Keratinocyte (primary cell): ENCODE results near the gene NDUFS7. TPM values are rescaled to one million over a fixed set of nuclear protein-coding genes. Genes with fewer than 3 reads are reported as not detected.
"Not testable (repeated sequence)": the region's sequence is repeated elsewhere in the genome, so short reads cannot be mapped to it uniquely, and the experiment has no call there.

Source experiments
- DNase-seq: peaks from one replicate; pipeline ENCODE4 v3.0.0-alpha.2; 2011; ENCODE audit warnings: low read depth, missing footprints, low spot score
- FAIRE-seq: peaks from 2 replicates; lab custom pipeline; 2011; peaks lifted over from hg19 to GRCh38; lab: Jason Lieb, UNC
- H2AFZ ChIP-seq: 2 replicates; pipeline ENCODE4 v1.6.0; 2012; ENCODE audit warnings: low read length, control low read depth, inconsistent platforms; ENCODE audit not compliant: control insufficient read depth
- H3K27ac ChIP-seq: 2 replicates; pipeline ENCODE4 v1.5.1; 2011; ENCODE audit warnings: low read length; ENCODE audit not compliant: control insufficient read depth, insufficient read depth
- H3K27me3 ChIP-seq: 3 replicates; pipeline ENCODE4 v1.6.0; 2011; ENCODE audit warnings: low read length; ENCODE audit not compliant: control insufficient read depth, insufficient read depth; ENCODE audit errors: extremely low read depth
- H3K36me3 ChIP-seq, 2 experiments: 2 replicates in 1 of 2; 3 replicates in 1 of 2; pipeline ENCODE4 v1.5.1; 2011; ENCODE audit warnings: low read length in 2 of 2, mild to moderate bottlenecking in 1 of 2; ENCODE audit not compliant: control insufficient read depth in 2 of 2, insufficient read depth in 2 of 2; ENCODE audit errors: extremely low read depth in 1 of 2
- H3K4me1 ChIP-seq: 3 replicates; pipeline ENCODE4 v1.5.1; 2011; ENCODE audit warnings: low read length; ENCODE audit not compliant: control insufficient read depth, insufficient read depth; ENCODE audit errors: extremely low read depth
- H3K4me2 ChIP-seq: 3 replicates; pipeline ENCODE4 v1.6.0; 2011; ENCODE audit warnings: low read depth, low read length; ENCODE audit not compliant: control insufficient read depth, insufficient read depth; ENCODE audit errors: extremely low read depth
- H3K4me3 ChIP-seq, 3 experiments: fragments of 200-600 bp in 1 of 3; sonication (generic) in 1 of 3; 2 replicates in 2 of 3; 3 replicates in 1 of 3; pipeline ENCODE4 v1.5.1; 2011 to 2016; ENCODE audit warnings: low read length in 3 of 3, mild to moderate bottlenecking in 3 of 3, control low read depth in 2 of 3, inconsistent platforms in 1 of 3, low read depth in 1 of 3, mixed read lengths in 1 of 3, mixed run types in 1 of 3, moderate library complexity in 1 of 3; ENCODE audit not compliant: control insufficient read depth in 2 of 3, insufficient read depth in 2 of 3; ENCODE audit errors: extremely low read depth in 1 of 3
- H3K79me2 ChIP-seq: 2 replicates; pipeline ENCODE4 v1.6.0; 2012; ENCODE audit warnings: low read length; ENCODE audit not compliant: control insufficient read depth, insufficient read depth
- H3K9ac ChIP-seq: 3 replicates; pipeline ENCODE4 v1.6.0; 2011; ENCODE audit warnings: low read length; ENCODE audit not compliant: control insufficient read depth, insufficient read depth; ENCODE audit errors: extremely low read depth
- H3K9me1 ChIP-seq: 3 replicates; pipeline ENCODE4 v1.6.0; 2011; ENCODE audit warnings: low read length; ENCODE audit not compliant: control insufficient read depth, insufficient read depth; ENCODE audit errors: extremely low read depth
- H3K9me3 ChIP-seq: 2 replicates; pipeline ENCODE4 v1.5.1; 2012; ENCODE audit warnings: low read depth, low read length; ENCODE audit not compliant: control insufficient read depth
- H4K20me1 ChIP-seq: 3 replicates; pipeline ENCODE4 v1.6.0; 2011; ENCODE audit warnings: low read length; ENCODE audit not compliant: control insufficient read depth, insufficient read depth; ENCODE audit errors: extremely low read depth
- EZH2 ChIP-seq: IDR thresholded peaks from one replicate; pipeline ENCODE4 v1.6.1; 2012; ENCODE audit warnings: inconsistent platforms, mild to moderate bottlenecking, low read length, moderate library complexity
- dilution Hi-C: fragments of 300-500 bp; cut with MboI; formaldehyde crosslinking; loops from one replicate; pipeline ENCODE4 v1.7.0; 2020; ENCODE audit warnings: low sequenced_read_pairs; ENCODE audit not compliant: extremely low pct_ligation_motif_present
- polyA plus RNA-seq, 5 experiments: library from polyadenylated mRNA; depleted of rRNA in 3 of 5; stranded (reverse) in 3 of 5; stranded (forward) in 1 of 5; unstranded in 1 of 5; fragments of >200 nt; gene quantifications; 1 replicate in 1 of 5; 2 replicates in 3 of 5; 3 replicates in 1 of 5; pipeline versions ENCODE4 v1.2.1 to v1.2.3, GENCODE V29; 2011 to 2012; ENCODE audit warnings: missing spikeins in 2 of 5, low read depth in 1 of 5, low replicate concordance in 1 of 5
- TF ChIP-seq, protein P1 (sequence below), 3 experiments: IDR thresholded peaks in 1 of 3; conservative IDR thresholded peaks in 1 of 3; optimal IDR thresholded peaks in 1 of 3; 2 replicates in 2 of 3; 3 replicates in 1 of 3; pipeline versions ENCODE3 to v1.5.1; 2011; ENCODE audit warnings: low read length in 3 of 3, mild to moderate bottlenecking in 3 of 3, moderate library complexity in 2 of 3, control low read depth in 1 of 3, inconsistent platforms in 1 of 3; ENCODE audit not compliant: insufficient read depth in 2 of 3; ENCODE audit errors: extremely low read depth in 1 of 3

The NDUFS7 gene
- polyA plus RNA-seq, 1 donor (not counting 4 experiments of a cell fraction or from before 2014, with no cell fraction given), result 23.2 TPM

DNA sequence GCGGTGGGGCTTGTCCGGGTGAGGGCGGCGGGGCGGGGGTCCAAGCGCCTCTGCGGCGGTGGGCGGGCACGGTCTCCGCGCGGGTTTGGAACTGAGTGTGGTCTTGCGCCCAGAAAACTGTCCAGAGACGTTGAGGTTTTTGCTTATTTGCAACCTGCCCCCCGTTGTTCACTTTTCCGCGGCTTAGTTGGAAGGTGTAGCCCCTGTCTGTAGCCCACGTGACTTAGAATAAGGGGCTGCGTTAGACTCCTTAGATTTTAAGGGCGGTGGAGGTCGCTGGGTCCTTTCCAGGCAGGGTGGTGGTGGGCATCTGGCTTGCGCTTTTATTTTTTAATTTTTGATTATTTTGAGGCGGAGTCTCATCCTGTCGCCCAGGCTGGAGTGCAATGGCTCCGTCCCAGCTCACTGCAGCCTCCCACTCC is 55.2 kb downstream of the NDUFS7 start:
- H4K20me1 ChIP-seq, result peaks cover 24% of the 10 kb centered on the region
- H3K36me3 ChIP-seq, result peaks cover 34 to 38% of the 10 kb centered on the region in 2 experiments
- H3K4me2 ChIP-seq, result peak overlapping the region; percentile 87
- H3K9ac ChIP-seq, result peak overlapping the region; percentile 94
- H3K4me3 ChIP-seq, result peak overlapping the region; percentile 73 to 96 (median 88)
- H3K27me3 ChIP-seq, result no peaks in the 10 kb centered on the region
- no peaks in the 10 kb centered on the region for H3K9me1 ChIP-seq
- H3K27ac ChIP-seq, result peak overlapping the region; percentile 88
- TF ChIP-seq, protein P1, sequence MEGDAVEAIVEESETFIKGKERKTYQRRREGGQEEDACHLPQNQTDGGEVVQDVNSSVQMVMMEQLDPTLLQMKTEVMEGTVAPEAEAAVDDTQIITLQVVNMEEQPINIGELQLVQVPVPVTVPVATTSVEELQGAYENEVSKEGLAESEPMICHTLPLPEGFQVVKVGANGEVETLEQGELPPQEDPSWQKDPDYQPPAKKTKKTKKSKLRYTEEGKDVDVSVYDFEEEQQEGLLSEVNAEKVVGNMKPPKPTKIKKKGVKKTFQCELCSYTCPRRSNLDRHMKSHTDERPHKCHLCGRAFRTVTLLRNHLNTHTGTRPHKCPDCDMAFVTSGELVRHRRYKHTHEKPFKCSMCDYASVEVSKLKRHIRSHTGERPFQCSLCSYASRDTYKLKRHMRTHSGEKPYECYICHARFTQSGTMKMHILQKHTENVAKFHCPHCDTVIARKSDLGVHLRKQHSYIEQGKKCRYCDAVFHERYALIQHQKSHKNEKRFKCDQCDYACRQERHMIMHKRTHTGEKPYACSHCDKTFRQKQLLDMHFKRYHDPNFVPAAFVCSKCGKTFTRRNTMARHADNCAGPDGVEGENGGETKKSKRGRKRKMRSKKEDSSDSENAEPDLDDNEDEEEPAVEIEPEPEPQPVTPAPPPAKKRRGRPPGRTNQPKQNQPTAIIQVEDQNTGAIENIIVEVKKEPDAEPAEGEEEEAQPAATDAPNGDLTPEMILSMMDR (optimal IDR thresholded peaks at IDR 0.05 in 1 of 3, IDR thresholded peaks at IDR 0.05 in 1 of 3, conservative IDR thresholded peaks at IDR 0.05 in 1 of 3; ENCODE audit: extremely low read depth in 1 of 3, insufficient read depth in 2 of 3, low read length in 3 of 3), result no peak
- TF ChIP-seq EZH2, result no peak
- no peak overlapping the region for H2AFZ ChIP-seq
- H3K79me2 ChIP-seq, result peaks cover 38% of the 10 kb centered on the region
- FAIRE-seq, result no peak
- no peaks in the 10 kb centered on the region for H3K9me3 ChIP-seq
- dilution Hi-C loops, result no loop called here
- DNase-seq, result no peak
- H3K4me1 ChIP-seq, result peaks cover 15% of the 10 kb centered on the region

DNA sequence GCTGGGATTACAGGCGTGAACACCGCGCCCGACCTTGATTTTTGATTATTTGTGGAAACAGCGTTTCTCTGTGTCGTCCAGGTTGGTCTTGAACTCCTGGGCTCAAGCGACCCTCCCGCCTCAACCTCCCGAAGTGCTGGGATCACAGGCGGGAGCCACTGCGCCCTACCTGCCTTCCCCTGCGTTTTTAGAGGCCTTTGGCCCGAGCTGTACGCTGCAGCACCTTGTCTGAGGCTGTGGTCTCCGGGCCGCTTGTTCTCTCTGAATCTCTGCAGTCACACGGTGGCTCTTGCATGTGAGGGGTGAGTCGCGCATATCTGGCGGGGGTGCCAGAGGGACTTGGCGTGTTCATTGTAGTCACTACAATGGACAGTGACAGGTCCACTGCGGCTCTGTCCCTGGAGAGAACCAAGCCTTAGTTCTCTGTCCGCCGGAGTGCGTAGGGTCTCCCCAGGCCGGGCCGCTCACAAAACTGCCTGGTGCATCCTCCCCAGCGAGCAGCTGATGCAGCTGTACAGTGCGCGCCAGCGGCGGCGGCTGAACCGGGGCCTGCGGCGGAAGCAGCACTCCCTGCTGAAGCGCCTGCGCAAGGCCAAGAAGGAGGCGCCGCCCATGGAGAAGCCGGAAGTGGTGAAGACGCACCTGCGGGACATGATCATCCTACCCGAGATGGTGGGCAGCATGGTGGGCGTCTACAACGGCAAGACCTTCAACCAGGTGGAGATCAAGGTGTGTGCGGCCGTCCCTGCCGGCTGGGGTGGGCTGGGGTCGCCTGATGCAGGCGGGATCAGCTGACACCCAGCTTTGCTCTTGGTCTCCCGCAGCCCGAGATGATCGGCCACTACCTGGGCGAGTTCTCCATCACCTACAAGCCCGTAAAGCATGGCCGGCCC is 56.1 kb downstream of the NDUFS7 start:
- FAIRE-seq, H3K9me1 ChIP-seq, H3K9me3 ChIP-seq, H2AFZ ChIP-seq, dilution Hi-C loops, DNase-seq, H3K27me3 ChIP-seq: not testable (repeated sequence)
- Histone ChIP-seq H3K4me1 (peaks cover 18% of the 10 kb centered on the region), H3K4me2 (peak overlapping the region; percentile 87), H3K36me3 (peaks cover 32 to 34% of the 10 kb centered on the region in 2 experiments), H4K20me1 (peaks cover 25% of the 10 kb centered on the region), H3K9ac (peak overlapping the region; percentile 94), H3K27ac (peak overlapping the region; percentile 88), H3K4me3 (peak overlapping the region; percentile 73 to 96 (median 88)), H3K79me2 (peaks cover 38% of the 10 kb centered on the region)
